Spleen (tissue), 11 donors: ENCODE data around the gene NPDC1. TPM values are rescaled to one million over a fixed set of nuclear protein-coding genes. Genes with fewer than 3 reads are reported as not detected.

ENCODE experiments used
- DNase-seq: peaks from one replicate; pipeline ENCODE4 v3.0.0-alpha.2; 2020
- H3K27ac ChIP-seq, 8 donors: fragments of 200-600 bp; sonication (generic) in 7 of 8; 1 replicate in 4 of 8; 2 replicates in 4 of 8; pipeline versions ENCODE4 v1.5.0 to v1.8.0; 2016 to 2021; ENCODE audit warnings: inconsistent platforms in 4 of 8, mild to moderate bottlenecking in 4 of 8, moderate library complexity in 1 of 8
- H3K27me3 ChIP-seq, 7 donors: fragments of 200-600 bp; sonication (generic) in 6 of 7; replicated peaks in 1 of 7; 1 replicate in 4 of 7; 2 replicates in 3 of 7; pipeline versions ENCODE4 v1.5.0 to v1.8.0; 2016 to 2021; ENCODE audit warnings: inconsistent platforms in 3 of 7, mild to moderate bottlenecking in 1 of 7
- H3K36me3 ChIP-seq, 6 donors: fragments of 200-600 bp; sonication (generic) in 5 of 6; 1 replicate in 4 of 6; 2 replicates in 2 of 6; pipeline versions ENCODE4 v1.5.0 to v1.8.0; 2016 to 2021; ENCODE audit warnings: inconsistent platforms in 2 of 6
- H3K4me1 ChIP-seq, 6 donors: fragments of 200-600 bp; sonication (generic) in 5 of 6; 1 replicate in 3 of 6; 2 replicates in 3 of 6; pipeline versions ENCODE4 v1.5.0 to v1.8.0; 2016 to 2021; ENCODE audit warnings: inconsistent platforms in 3 of 6
- H3K4me3 ChIP-seq, 8 donors: fragments of 200-600 bp; sonication (generic) in 7 of 8; 1 replicate in 4 of 8; 2 replicates in 4 of 8; pipeline versions ENCODE4 v1.5.0 to v1.8.0; 2016 to 2021; ENCODE audit warnings: inconsistent platforms in 4 of 8, mild to moderate bottlenecking in 4 of 8, moderate library complexity in 2 of 8
- H3K9me3 ChIP-seq, 8 donors: fragments of 200-600 bp; sonication (generic) in 7 of 8; 1 replicate in 4 of 8; 2 replicates in 4 of 8; pipeline versions ENCODE4 v1.5.0 to v1.8.0; 2016 to 2021; ENCODE audit warnings: inconsistent platforms in 4 of 8
- CTCF ChIP-seq, 11 experiments: fragments of 200-600 bp in 7 of 11; fragments of 450-650 bp in 4 of 11; sonication (generic) in 4 of 11; IDR thresholded peaks in 8 of 11; conservative IDR thresholded peaks in 3 of 11; 1 replicate in 7 of 11; 2 replicates in 4 of 11; pipeline versions ENCODE4 v1.4.0 to v1.8.0; 2016 to 2021; ENCODE audit warnings: antibody characterized with exemption in 11 of 11, inconsistent platforms in 4 of 11, mild to moderate bottlenecking in 1 of 11
- POLR2A ChIP-seq, 3 donors: fragments of 450-650 bp; IDR thresholded peaks; one replicate each; pipeline ENCODE4 v1.5.1; 2017; ENCODE audit warnings: antibody characterized with exemption in 3 of 3, mild to moderate bottlenecking in 1 of 3
- POLR2AphosphoS5 ChIP-seq, 3 donors: sonication (generic); formaldehyde crosslinking; IDR thresholded peaks; one replicate each; pipeline ENCODE4 v1.5.1; 2017; ENCODE audit warnings: antibody characterized with exemption in 3 of 3
- WGBS, 5 donors: extraction: QIAGEN DNeasy Blood & Tissue Kit in 3 of 5; methylation state at CpG; one replicate each; pipeline versions ENCODE4 v1.1.5 to v1.1.7; 2013 to 2018; 5-methylcytosine and 5-hydroxymethylcytosine counted together
- intact Hi-C: fragments of 100-400 bp; cut with DNase I; formaldehyde crosslinking; loops from one replicate; pipeline ENCODE4 v1.15.0; 2023; ENCODE audit warnings: low total_unique reads
- polyA plus RNA-seq, 3 donors: library from polyadenylated mRNA; stranded (reverse); fragments of 200-250 nt; gene quantifications; one replicate each; pipeline ENCODE4 v1.2.1, GENCODE V29; 2013
- total RNA-seq, 7 donors: library from RNA; depleted of rRNA in 3 of 7; stranded (reverse); fragments of >200 nt in 3 of 7; fragmentation: NEBNext Ultra II Directional in 4 of 7; extraction: Animal tissue kit (Norgen Biotek cat#: 25700) in 4 of 7; gene quantifications; one replicate each; pipeline versions ENCODE4 v1.1.0 to v1.2.1, GENCODE V29; 2016 to 2021
- donor health status: healthy with polysubstance abuse.
- donor health status: DM: no; HTN: no; CAD: no; lungs with moderate emphysema.
- donor health status: DM: no; HTN: no; CAD: no.
- donor health status: Bipolar disorder and iron deficiency.
- donor health status: healthy.
- donor health status: DM: no; HTN: no; CAD: no.
- donor health status: DM: yes; HTN: yes; CAD: no.

The NPDC1 gene
- total and polyA plus RNA-seq, 10 donors, result 86.3 to 358 (median 132) TPM

- no peaks in the 10 kb centered on the region for H3K36me3 ChIP-seq
- intact Hi-C loops, result loop anchor here (10.0 kb wide), 1 partner anchor 85 kb away; the partner anchor contains the start of genes C8G and FBXW5
- H3K4me3 ChIP-seq, result peak overlapping the region in 6 of 8 donors; percentile 28 to 86 (median 64)
- H3K27me3 ChIP-seq, result no peaks in the 10 kb centered on the region
- no peak for TF ChIP-seq POLR2A (IDR thresholded peaks at IDR 0.05)
- no peak for TF ChIP-seq CTCF (IDR thresholded peaks at IDR 0.05 in 8 of 11, conservative IDR thresholded peaks at IDR 0.05 in 3 of 11)
- TF ChIP-seq POLR2AphosphoS5 (IDR thresholded peaks at IDR 0.05), result no peak
- H3K27ac ChIP-seq, result peak overlapping the region; percentile 15 to 94 (median 84)
- H3K4me1 ChIP-seq, result peaks cover 56 to 94% (median 90%) of the 10 kb centered on the region in 6 donors
- 18 to 60% (median 42%) methylated on average over 4 to 15 of the region's 15 CpGs for WGBS, 5 donors
- DNase-seq, result peak; percentile 86
- no peaks in the 10 kb centered on the region for H3K9me3 ChIP-seq
Observed at GRCh38 chr9:137030006-137030405, 16.0 kb downstream of the NPDC1 start.

GRCh38 chr9:137029058-137029936 is 16.7 kb downstream of the NPDC1 start:
- DNase-seq, result peak; percentile 95
- Histone ChIP-seq H3K4me3 (peak overlapping the region; percentile 55 to 86 (median 65)), H3K9me3 (no peaks in the 10 kb centered on the region), H3K27ac (peak overlapping the region; percentile 15 to 94 (median 84)), H3K4me1 (peaks cover 49 to 93% (median 87%) of the 10 kb centered on the region in 6 donors), H3K36me3 (no peaks in the 10 kb centered on the region), H3K27me3 (no peaks in the 10 kb centered on the region)
- intact Hi-C loops, result no loop called here
- WGBS, 5 donors, result 12 to 21% (median 16%) methylated on average over 16 to 19 of the region's 19 CpGs
- TF ChIP-seq CTCF (IDR thresholded peaks at IDR 0.05 in 8 of 11, conservative IDR thresholded peaks at IDR 0.05 in 3 of 11), result peak; percentile 78 to 96 (median 92)
- no peak for TF ChIP-seq POLR2A (IDR thresholded peaks at IDR 0.05)
- TF ChIP-seq POLR2AphosphoS5 (IDR thresholded peaks at IDR 0.05), result peak; percentile 40 to 66 (median 55)

GRCh38 chr9:137028263-137029057 is 17.5 kb downstream of the NPDC1 start:
- H3K27ac ChIP-seq, result peak overlapping the region; percentile 57 to 94 (median 84)
- H3K4me1 ChIP-seq, result peaks cover 48 to 94% (median 83%) of the 10 kb centered on the region in 6 donors
- H3K4me3 ChIP-seq, result peak overlapping the region; percentile 55 to 86 (median 65)
- TF ChIP-seq POLR2AphosphoS5 (IDR thresholded peaks at IDR 0.05) (peak in 1 of 3 donors; percentile 20), CTCF (IDR thresholded peaks at IDR 0.05 in 8 of 11, conservative IDR thresholded peaks at IDR 0.05 in 3 of 11) (peak in 7 of 11 experiments; percentile 37 to 70 (median 57)), POLR2A (IDR thresholded peaks at IDR 0.05) (no peak)
- peak; percentile 94 for DNase-seq
- intact Hi-C loops, result no loop called here
- 0 to 1% (median 0%) methylated on average over 38 to 98 of the region's 98 CpGs for WGBS, 5 donors
- no peaks in the 10 kb centered on the region for H3K9me3 ChIP-seq
- no peaks in the 10 kb centered on the region for H3K36me3 ChIP-seq
- H3K27me3 ChIP-seq, result no peaks in the 10 kb centered on the region
